ENCODE measurements around the gene CYB561D2.

The CYB561D2 gene

GRCh38 chr3:50324351-50325112, 26.1 kb upstream of the CYB561D2 start:
- DNase-seq: peak; percentile 99

GRCh38 chr3:50325113-50325480, 25.6 kb upstream of the CYB561D2 start:
- no peak for DNase-seq

- no peak for DNase-seq
Measured at GRCh38 chr3:50325497-50326181, 25.0 kb upstream of the CYB561D2 start.

GRCh38 chr3:50326182-50326541, 24.5 kb upstream of the CYB561D2 start:
- DNase-seq: no peak

GRCh38 chr3:50327129-50327528, 23.5 kb upstream of the CYB561D2 start:
- DNase-seq: no peak

- DNase-seq: peak; percentile 99
Measured at GRCh38 chr3:50327943-50328691, 22.5 kb upstream of the CYB561D2 start, which contains the start of gene TUSC2. Gene TUSC2, minus strand, starts transcription at chr3:50328223. Its CDS starts 124 bp downstream, at chr3:50328099.

- DNase-seq: no peak
Measured at GRCh38 chr3:50330330-50330729, 20.3 kb upstream of the CYB561D2 start.

- DNase-seq: no peak
Measured at GRCh38 chr3:50331364-50331907, 19.2 kb upstream of the CYB561D2 start.

GRCh38 chr3:50333744-50334328, 16.8 kb upstream of the CYB561D2 start:
- no peak for DNase-seq

- DNase-seq: no peak
Measured at GRCh38 chr3:50334339-50335075, 16.2 kb upstream of the CYB561D2 start.

GRCh38 chr3:50336452-50337174, 14.0 kb upstream of the CYB561D2 start:
- DNase-seq: peak; percentile 79

GRCh38 chr3:50337175-50337861, 13.3 kb upstream of the CYB561D2 start:
- DNase-seq: peak; percentile 100

- no peak for DNase-seq
Measured at GRCh38 chr3:50338965-50339364, 11.7 kb upstream of the CYB561D2 start.

- no peak for DNase-seq
Measured at GRCh38 chr3:50339485-50340146, 11.0 kb upstream of the CYB561D2 start.

- DNase-seq: no peak
Measured at GRCh38 chr3:50340147-50340447, 10.6 kb upstream of the CYB561D2 start.

GRCh38 chr3:50340448-50341329, 10.0 kb upstream of the CYB561D2 start, which contains the start of gene RASSF1:
Gene RASSF1, minus strand, starts transcription at chr3:50340836. Its CDS starts 31 bp downstream, at chr3:50340805.
- no peak for DNase-seq

GRCh38 chr3:50341537-50341936, 9.1 kb upstream of the CYB561D2 start:
- DNase-seq: no peak

GRCh38 chr3:50341996-50342650, 8.5 kb upstream of the CYB561D2 start:
- DNase-seq: no peak

Data from 8988T (cell line).